ENCODE measurements around the gene MDM2. TPM values are rescaled to one million over a fixed set of nuclear protein-coding genes. Genes with fewer than 3 reads are reported as not detected.

Gene MDM2
- total RNA-seq, 1 donor from 2014 or later, result 123 TPM

DNA sequence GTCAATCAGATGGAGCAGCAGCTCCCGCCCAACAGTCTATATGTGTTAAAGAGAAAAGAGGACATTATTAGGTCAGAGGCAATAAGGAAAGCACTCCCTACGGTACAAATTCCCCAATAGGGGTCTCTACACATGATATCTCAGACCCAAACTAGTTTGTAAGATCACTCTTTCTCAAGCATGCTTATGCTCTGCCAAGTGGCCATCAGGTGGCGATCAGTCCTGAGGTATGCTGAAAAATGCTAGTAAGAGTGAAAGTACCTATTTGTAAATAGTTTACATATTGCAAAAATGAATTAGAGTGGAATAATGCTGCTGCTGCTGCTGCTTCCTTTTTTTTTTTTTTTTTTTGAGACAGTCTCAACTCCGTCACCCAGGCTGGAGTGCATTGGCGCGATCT lies 63.9 kb downstream of the MDM2 start:
- Mint-ChIP-seq H3K4me1 (peaks cover 8% of the 10 kb centered on the region), H3K27ac (ENCODE audit: unreplicated experiment) (no peak overlapping the region), H3K9me3 (no peaks in the 10 kb centered on the region), H3K36me3 (ENCODE audit: low read depth) (no peaks in the 10 kb centered on the region), H3K4me3 (no peak overlapping the region), H3K27me3 (ENCODE audit: low read depth) (no peaks in the 10 kb centered on the region)
- DNase-seq (ENCODE audit: low read depth, low spot score), result no peak
- TF ChIP-seq, protein P1, sequence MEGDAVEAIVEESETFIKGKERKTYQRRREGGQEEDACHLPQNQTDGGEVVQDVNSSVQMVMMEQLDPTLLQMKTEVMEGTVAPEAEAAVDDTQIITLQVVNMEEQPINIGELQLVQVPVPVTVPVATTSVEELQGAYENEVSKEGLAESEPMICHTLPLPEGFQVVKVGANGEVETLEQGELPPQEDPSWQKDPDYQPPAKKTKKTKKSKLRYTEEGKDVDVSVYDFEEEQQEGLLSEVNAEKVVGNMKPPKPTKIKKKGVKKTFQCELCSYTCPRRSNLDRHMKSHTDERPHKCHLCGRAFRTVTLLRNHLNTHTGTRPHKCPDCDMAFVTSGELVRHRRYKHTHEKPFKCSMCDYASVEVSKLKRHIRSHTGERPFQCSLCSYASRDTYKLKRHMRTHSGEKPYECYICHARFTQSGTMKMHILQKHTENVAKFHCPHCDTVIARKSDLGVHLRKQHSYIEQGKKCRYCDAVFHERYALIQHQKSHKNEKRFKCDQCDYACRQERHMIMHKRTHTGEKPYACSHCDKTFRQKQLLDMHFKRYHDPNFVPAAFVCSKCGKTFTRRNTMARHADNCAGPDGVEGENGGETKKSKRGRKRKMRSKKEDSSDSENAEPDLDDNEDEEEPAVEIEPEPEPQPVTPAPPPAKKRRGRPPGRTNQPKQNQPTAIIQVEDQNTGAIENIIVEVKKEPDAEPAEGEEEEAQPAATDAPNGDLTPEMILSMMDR (conservative IDR thresholded peaks at IDR 0.05), result peak; percentile 45

GRCh38 chr12:68873316-68873715 lies 65.3 kb downstream of the MDM2 start:
- no peak overlapping the region for H3K4me3 Mint-ChIP-seq
- no peak for DNase-seq (ENCODE audit: low read depth, low spot score)
- no peaks in the 10 kb centered on the region for H3K27me3 Mint-ChIP-seq (ENCODE audit: low read depth)
- peaks cover under 1% of the 10 kb centered on the region for H3K9me3 Mint-ChIP-seq
- H3K27ac Mint-ChIP-seq (ENCODE audit: unreplicated experiment), result no peak overlapping the region
- H3K36me3 Mint-ChIP-seq (ENCODE audit: low read depth), result no peaks in the 10 kb centered on the region
- TF ChIP-seq, protein P1 (conservative IDR thresholded peaks at IDR 0.05), result no peak
- peaks cover 11% of the 10 kb centered on the region for H3K4me1 Mint-ChIP-seq

- Mint-ChIP-seq H3K9me3 (peaks cover 3% of the 10 kb centered on the region), H3K4me1 (peaks cover 11% of the 10 kb centered on the region), H3K4me3 (no peak overlapping the region), H3K36me3 (ENCODE audit: low read depth) (peaks cover 2% of the 10 kb centered on the region), H3K27ac (ENCODE audit: unreplicated experiment) (no peak overlapping the region), H3K27me3 (ENCODE audit: low read depth) (no peaks in the 10 kb centered on the region)
- TF ChIP-seq, protein P1 (conservative IDR thresholded peaks at IDR 0.05), result no peak
- no peak for DNase-seq (ENCODE audit: low read depth, low spot score)
These were observed 68.5 kb downstream of the MDM2 start for GRCh38 chr12:68876461-68876860.

GRCh38 chr12:68877583-68877982 lies 69.6 kb downstream of the MDM2 start:
- H3K36me3 Mint-ChIP-seq (ENCODE audit: low read depth), result peaks cover 2% of the 10 kb centered on the region
- H3K9me3 Mint-ChIP-seq, result peaks cover 6% of the 10 kb centered on the region
- TF ChIP-seq, protein P1 (conservative IDR thresholded peaks at IDR 0.05), result no peak
- no peak overlapping the region for H3K27ac Mint-ChIP-seq (ENCODE audit: unreplicated experiment)
- H3K4me1 Mint-ChIP-seq, result peaks cover 11% of the 10 kb centered on the region
- no peak for DNase-seq (ENCODE audit: low read depth, low spot score)
- H3K4me3 Mint-ChIP-seq, result no peak overlapping the region
- H3K27me3 Mint-ChIP-seq (ENCODE audit: low read depth), result no peaks in the 10 kb centered on the region

DNA sequence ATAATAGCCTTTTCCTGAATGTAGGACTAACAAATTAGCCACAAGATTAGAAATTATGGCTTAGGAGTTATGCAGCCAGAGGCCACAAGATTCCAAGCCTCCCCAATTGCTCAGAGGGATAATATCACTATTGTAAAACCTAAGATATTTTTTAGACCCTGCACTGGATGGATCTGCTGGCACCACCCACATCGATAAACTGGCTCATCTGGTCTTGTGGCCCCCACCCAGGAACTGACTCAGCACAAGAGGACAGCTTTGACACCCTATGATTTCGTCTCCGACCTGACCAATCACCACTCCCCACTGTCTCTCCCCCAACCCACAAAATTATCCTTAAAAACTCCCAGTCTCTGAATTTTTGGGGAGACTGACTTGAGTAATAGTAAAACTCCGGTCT lies 70.3 kb downstream of the MDM2 start:
- H3K27me3 Mint-ChIP-seq (ENCODE audit: low read depth), result no peaks in the 10 kb centered on the region
- H3K9me3 Mint-ChIP-seq, result peaks cover 6% of the 10 kb centered on the region
- H3K27ac Mint-ChIP-seq (ENCODE audit: unreplicated experiment), result no peak overlapping the region
- no peak for DNase-seq (ENCODE audit: low read depth, low spot score)
- TF ChIP-seq, protein P1 (conservative IDR thresholded peaks at IDR 0.05), result no peak
- peaks cover 2% of the 10 kb centered on the region for H3K36me3 Mint-ChIP-seq (ENCODE audit: low read depth)
- peaks cover 11% of the 10 kb centered on the region for H3K4me1 Mint-ChIP-seq
- no peak overlapping the region for H3K4me3 Mint-ChIP-seq

DNA sequence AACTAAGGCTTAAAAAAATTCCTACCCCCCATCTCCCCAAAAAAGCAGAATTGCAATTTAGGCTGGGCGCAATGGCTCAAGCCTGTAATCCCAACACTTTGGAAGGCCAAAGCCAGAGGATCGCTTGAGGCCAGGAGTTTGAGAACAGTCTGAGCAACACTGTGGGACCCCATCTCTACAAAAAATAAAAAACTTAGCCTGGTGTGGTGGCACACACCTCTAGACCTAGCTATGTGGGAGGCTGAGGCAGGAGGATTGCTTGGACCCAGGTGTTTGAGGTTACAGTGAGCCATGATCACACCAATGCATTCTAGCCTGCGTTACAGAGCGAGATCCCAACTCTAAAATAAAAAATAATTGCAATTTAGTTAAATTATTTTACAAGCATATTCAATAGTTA lies 70.9 kb downstream of the MDM2 start:
- Mint-ChIP-seq H3K9me3 (peaks cover 6% of the 10 kb centered on the region), H3K27me3 (ENCODE audit: low read depth) (no peaks in the 10 kb centered on the region), H3K27ac (ENCODE audit: unreplicated experiment) (no peak overlapping the region), H3K36me3 (ENCODE audit: low read depth) (peaks cover 2% of the 10 kb centered on the region), H3K4me3 (no peak overlapping the region), H3K4me1 (peaks cover 11% of the 10 kb centered on the region)
- TF ChIP-seq, protein P1 (conservative IDR thresholded peaks at IDR 0.05), result no peak
- no peak for DNase-seq (ENCODE audit: low read depth, low spot score)

All from neural crest cell (in vitro differentiated cells).